ENCODE results near the gene MORF4L1.

Gene MORF4L1

DNA sequence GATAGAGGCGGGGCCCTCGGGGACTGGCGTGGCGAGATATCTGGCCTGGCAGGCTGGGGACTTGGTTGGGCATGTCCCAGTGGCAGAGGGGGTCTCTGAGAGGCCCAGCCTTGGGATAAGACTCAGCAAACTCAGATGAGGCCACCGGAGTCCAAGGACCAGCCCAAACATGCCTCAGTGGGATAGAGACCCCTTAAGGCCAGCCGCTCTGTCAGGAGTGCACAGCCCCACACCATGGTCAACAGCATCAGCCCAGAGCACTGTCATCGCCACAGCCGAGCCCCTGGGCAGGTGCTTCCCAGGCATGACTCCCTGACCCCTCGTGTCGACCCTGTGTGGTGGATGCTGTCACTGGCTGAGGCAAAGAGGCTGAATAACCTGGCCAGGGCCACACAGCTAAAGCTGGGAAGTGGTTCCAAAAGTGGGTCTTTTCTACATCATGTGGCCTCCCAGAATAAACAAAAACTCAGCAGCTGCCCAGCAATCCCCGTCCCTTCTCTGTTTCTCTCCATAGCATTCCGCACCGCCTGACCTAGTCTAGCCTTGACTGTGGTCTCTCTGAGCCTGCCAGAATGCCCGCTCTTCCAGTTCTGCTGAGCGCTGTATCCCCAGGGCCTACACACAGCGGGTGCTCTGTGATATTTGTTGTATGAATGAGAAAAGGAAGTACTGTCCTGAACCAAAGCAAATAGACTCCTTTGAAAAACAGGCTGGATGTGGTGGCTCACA is 57.0 kb downstream of the MORF4L1 start:
- no peak for DNase-seq (ENCODE audit: low read depth)
- TF ChIP-seq, protein P1, sequence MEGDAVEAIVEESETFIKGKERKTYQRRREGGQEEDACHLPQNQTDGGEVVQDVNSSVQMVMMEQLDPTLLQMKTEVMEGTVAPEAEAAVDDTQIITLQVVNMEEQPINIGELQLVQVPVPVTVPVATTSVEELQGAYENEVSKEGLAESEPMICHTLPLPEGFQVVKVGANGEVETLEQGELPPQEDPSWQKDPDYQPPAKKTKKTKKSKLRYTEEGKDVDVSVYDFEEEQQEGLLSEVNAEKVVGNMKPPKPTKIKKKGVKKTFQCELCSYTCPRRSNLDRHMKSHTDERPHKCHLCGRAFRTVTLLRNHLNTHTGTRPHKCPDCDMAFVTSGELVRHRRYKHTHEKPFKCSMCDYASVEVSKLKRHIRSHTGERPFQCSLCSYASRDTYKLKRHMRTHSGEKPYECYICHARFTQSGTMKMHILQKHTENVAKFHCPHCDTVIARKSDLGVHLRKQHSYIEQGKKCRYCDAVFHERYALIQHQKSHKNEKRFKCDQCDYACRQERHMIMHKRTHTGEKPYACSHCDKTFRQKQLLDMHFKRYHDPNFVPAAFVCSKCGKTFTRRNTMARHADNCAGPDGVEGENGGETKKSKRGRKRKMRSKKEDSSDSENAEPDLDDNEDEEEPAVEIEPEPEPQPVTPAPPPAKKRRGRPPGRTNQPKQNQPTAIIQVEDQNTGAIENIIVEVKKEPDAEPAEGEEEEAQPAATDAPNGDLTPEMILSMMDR (IDR thresholded peaks at IDR 0.05; ENCODE audit: control insufficient read depth, extremely low read depth, insufficient read depth) = no peak
- no peak overlapping the region for H3K4me3 ChIP-seq (ENCODE audit: low read depth, low read length)

DNA sequence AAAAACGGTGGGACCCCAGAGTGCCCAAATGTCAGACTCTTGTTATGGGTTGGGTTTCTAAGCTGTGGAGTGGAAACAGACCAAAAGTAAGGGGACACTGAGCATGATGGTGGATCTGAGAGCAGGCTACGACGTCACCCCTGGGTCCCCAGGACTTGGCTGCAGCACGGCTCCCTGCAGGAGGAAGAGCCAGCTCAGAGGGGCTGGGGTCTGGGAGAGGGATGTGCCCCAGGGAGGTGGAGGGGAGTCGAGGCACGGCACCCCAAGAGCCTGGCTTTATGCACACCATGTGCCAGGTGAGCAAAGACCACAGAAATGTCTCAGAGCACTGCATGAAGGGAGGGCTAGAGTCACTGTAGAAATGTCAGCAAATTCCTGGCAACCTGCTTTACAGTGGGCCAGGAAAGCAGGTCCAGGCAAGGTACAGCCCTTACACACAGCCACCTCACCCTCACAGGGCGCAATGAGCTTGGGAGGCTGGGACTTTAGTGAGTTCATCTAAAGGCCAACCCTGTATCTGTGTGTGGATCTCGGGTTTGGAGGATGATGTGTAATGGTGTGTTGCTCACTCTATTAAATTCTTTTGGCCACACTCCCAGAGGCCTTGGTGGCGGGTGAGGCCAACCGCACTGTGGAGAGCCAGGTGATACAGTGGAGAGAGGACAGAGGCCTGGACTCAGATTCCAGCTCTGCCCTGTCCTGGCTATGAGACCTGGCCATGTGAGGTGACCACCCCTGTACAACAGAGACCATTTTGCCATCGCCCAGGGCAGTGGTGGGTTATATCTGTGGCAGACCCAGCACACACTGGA is 58.1 kb downstream of the MORF4L1 start:
- H3K4me3 ChIP-seq (ENCODE audit: low read depth, low read length) = no peak overlapping the region
- TF ChIP-seq, protein P1 (IDR thresholded peaks at IDR 0.05; ENCODE audit: control insufficient read depth, extremely low read depth, insufficient read depth) = no peak
- peak; percentile 100 for DNase-seq (ENCODE audit: low read depth)

DNA sequence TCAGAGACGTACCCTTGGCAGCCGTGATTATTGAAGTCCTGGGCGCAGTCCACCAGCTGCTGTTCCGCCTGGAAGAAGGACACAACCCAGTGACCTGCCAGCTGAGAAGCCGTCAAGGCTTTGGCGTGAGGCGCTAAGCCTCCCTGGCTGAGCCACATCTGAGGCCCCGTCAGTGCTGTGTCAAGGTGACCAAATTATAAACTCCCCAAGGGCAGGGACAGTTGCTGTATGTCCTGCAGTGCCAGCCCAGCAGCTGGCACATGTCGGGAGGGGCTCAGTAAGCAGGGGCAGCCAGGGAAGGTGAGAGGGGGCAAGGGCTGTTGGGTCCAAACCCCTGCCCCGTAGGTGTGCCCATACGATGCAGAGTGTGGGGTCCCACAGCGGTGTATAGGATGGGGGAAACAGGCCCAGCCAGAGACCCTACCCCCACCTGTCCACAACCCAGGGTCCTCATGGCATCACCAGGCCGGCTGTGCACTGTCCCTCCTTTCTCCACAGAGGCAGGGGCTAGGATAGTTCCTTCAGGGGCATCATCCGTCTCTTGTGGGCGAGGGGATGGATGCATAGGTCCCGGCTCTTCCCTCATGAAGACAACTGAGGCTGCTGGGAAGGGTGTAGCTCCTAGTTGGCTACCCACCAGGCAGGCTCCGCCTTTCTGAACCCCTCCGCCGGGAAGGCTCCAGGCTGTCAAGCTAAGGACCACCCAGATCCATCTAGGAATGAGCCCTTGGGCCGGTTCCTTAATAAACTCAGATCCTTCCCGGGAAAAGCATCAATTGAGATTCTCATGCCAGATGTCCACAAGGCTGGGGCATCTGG is 59.0 kb downstream of the MORF4L1 start:
- no peak for DNase-seq (ENCODE audit: low read depth)
- TF ChIP-seq, protein P1 (IDR thresholded peaks at IDR 0.05; ENCODE audit: control insufficient read depth, extremely low read depth, insufficient read depth) = no peak
- no peak overlapping the region for H3K4me3 ChIP-seq (ENCODE audit: low read depth, low read length)

DNA sequence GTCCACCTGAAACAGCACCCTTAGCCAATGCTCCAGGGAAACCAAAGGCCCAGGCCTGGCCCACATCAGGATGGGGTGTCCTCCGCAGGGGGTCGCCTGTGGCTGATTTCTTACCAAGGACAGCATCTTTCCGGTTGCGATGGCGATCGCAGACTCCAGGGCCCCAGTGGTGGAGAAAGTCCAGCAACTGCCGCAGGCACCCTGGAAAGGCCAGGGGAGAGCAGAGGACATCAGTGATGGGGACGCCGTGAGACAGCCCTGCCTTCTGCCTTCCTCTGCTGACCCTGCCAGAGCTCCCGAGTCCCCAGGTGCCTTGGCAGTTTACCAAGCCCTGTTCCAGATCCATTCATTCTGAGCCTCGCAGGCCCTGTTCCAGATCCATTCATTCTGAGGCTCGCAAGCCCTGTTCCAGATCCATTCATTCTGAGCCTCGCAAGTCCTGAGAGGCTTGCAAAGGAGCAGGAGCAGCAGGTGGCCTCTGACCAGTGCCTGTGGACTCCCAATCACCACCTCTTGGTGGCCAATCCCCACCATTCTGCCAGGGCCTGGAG is 59.6 kb downstream of the MORF4L1 start:
- DNase-seq (ENCODE audit: low read depth) = no peak
- H3K4me3 ChIP-seq (ENCODE audit: low read depth, low read length) = no peak overlapping the region
- TF ChIP-seq, protein P1 (IDR thresholded peaks at IDR 0.05; ENCODE audit: control insufficient read depth, extremely low read depth, insufficient read depth) = no peak

DNA sequence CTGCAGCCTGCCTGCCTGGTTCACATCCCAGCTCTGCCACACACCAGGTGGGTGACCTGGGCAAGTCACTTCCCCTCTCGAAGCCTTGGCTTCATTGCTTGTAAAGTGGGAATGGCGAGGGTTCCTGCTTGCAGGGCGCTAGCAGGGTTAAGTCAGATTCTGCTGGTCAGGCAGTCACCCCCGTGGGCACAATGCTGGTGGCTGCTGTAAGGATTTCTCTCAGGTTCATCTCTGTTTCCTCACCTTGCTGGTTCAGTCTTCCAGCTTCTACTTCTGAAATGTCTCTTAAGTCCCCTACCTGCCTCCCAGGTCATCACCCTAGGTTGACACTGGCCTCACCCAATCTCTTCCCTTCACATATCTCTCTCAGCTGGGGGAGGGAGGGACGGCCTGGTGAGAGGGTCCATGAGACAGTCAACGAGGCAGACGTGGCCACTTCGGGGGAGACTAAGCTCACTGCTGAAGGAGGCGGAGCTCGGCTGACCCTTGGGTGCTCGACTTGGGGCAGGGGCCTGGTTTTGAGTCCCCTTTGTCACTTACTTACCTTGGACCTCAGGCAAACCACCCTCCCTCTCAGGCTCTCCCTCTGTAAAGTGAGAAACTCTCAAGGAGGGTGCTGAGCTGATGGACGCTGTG is 60.6 kb downstream of the MORF4L1 start:
- no peak for DNase-seq (ENCODE audit: low read depth)
- TF ChIP-seq, protein P1 (IDR thresholded peaks at IDR 0.05; ENCODE audit: control insufficient read depth, extremely low read depth, insufficient read depth) = no peak
- no peak overlapping the region for H3K4me3 ChIP-seq (ENCODE audit: low read depth, low read length)
